Measurements from ENCODE around the gene TMEM248.
"Not testable (repeated sequence)": the region's sequence is repeated elsewhere in the genome, so short reads cannot be mapped to it uniquely, and the experiment has no call there.

Gene TMEM248

DNA sequence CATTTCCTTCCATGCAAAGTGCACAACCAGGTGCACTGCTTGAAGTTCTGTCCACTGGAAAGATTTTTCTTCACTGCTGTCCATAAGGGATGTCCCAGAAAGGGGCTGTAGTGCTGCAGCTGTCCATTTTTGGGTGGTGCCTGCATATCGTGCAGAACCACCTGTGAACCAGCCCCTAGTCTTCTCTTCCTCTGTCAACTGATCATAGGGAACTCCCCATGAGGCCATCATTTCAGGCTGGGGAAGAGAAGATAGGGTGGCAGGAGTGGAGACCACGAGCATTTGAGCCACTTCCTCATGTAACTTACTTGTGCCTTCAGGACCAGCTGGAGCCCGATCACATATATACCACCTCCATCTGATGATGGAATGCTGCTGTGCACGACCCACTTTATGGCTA is 12.4 kb upstream of the TMEM248 start:
- not testable (repeated sequence) for DNase-seq (ENCODE audit: low read depth, low spot score)

DNA sequence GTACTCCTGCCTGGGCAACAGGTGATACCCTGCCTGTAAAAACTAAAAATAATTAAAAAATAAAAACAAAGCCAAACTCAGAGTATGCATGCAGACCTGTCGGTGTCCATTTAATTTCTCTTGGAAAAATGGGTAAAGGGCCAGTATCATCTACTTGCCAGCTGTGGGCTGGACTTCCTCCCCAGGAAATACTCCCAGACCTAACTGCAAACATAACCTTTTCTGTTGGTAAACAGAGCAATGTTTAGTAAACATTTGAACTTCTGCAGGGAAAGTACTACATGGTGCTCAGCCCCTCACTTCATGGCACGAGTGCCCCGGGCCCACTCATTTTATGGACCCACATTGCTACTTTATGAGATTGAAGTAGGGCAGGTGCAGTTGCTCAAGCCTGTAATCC is 10.2 kb upstream of the TMEM248 start:
- no peak for DNase-seq (ENCODE audit: low read depth, low spot score)

DNA sequence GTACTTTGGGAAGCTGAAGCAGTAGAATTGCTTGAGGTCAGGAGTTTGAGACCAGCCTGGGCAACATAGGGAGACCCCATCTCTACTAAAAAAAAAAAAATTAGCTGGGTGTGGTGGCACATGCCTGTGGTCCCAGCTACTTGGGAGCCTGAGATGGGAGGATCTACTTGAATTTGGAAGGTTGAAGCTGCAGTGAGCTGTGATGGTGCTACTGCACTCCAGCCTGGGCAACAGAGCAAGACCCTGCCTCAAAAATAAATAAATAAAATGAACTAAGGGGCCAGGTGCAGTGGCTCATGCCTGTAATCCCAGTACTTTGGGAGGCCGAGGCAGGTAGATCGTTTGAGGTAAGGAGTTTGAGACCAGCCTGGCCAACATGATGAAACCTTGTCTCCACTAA is 9.8 kb upstream of the TMEM248 start:
- not testable (repeated sequence) for DNase-seq (ENCODE audit: low read depth, low spot score)

DNA sequence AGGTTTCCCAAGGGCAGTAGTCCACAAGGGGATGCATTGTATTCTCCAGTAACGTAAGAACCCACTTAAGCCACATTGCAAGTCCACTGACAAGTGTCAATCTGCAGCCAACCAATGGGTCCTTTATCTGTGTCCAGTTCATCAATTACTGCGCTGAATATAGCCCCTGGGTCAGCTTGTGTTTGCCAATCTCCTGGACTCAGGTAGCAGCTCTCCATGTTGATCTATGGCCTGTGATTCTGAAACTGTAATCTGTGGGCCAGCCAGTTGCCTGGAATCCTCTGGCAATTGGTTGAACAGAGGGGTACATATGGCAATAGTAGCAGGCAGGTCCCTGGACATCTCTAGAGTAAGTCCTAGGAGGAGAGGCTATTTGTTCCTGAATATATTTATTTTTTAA is 8.8 kb upstream of the TMEM248 start:
- DNase-seq (ENCODE audit: low read depth, low spot score) = no peak

DNA sequence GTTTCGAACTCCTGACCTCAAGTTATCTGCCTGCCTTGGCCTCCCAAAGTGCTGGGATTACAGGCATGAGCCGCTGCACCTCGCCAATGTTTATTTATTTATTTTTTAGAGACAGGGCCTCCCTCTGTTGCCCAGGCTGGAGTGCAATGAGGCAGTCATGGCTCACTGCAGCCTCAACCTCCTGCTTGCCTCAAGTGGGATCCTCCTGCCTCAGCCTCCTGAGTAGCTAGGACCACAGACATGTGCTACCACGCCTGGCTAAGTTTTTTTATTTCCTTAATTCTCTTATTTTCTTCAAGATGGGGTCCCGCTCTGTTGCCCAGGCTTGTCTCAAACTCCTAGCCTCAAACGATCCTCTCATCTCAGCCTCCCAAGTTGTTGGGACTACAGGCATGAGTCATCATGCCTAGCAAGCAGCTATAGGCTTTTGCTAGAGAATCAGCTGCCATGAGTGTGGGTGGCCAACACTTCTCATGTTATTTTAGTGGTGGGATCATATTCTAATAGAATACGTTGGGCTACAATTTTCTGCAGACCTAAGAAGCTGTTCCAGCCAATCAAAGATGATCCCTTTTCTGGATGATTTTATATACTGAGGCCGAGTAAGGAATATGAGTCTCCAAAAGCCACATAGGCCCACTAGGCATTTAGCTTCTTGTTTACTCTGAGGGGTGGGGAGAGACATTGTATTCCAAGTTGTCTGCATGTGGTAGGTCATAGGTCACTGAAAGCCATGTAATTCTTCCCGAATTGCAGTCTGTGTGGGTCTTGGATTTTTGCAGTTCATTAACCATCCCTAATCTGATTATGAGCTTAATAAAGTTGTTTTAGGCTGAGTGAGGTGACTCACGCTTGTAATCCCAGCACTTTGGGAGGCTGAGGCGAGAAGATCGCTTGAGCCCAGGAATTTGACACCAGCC is 7.6 kb upstream of the TMEM248 start:
- DNase-seq (ENCODE audit: low read depth, low spot score) = no peak

DNA sequence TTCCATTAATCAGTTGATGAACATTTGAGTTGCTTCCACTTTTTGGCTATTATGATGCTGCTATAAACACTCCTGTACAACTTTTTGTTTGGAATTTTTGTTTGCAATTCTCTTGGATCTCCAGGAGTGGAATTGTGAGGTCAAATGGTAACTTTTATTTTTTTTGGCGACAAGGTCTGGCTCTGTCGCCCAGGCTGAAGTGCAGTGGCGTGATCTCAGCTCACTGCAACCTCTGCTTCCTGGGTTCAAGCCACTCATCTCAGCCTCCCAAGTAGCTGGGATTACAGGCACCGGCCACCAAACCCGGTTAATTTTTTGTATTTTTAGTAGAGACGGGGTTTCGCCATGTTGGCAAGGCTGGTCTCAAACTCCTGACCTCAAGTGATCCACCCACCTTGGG is 3.1 kb upstream of the TMEM248 start:
- not testable (repeated sequence) for DNase-seq (ENCODE audit: low read depth, low spot score)

DNA sequence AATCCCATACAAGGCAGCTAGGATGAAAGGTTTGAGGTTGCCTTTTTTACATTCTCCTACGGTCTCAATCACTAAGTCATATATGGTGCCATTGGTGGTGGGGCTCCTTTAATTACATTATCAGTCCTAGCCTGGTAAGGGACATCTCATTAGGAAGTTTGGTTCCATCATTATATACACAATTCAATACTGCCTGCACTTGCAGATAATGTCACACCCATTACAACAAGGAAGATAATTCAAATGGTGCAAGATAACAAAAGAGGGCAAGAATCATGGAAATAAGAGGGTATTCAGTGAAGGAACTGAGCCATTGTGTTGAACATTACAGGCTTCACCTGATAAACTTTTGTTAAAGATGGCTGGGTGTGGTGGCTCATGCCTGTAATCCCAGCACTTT is 1.7 kb upstream of the TMEM248 start:
- no peak for DNase-seq (ENCODE audit: low read depth, low spot score)

DNA sequence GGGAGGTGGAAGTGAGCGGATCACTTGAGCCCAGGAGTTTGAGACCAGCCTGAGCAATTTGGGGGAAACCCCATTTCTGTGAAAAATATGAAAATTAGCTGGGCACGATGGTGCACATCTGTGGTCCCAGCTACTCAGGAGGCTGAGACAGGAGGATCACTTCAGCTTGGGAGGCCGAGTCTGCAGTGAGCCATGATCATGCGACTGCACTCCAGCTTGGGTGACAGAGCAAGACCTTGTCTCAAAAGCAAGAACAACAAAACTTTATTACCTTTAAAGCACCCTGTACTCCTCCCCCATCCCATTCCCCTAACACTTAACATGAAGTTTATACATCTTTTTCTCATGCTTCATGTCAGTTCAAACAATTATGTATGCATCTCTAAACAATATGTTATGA is 1.3 kb upstream of the TMEM248 start:
- DNase-seq (ENCODE audit: low read depth, low spot score) = no peak

DNA sequence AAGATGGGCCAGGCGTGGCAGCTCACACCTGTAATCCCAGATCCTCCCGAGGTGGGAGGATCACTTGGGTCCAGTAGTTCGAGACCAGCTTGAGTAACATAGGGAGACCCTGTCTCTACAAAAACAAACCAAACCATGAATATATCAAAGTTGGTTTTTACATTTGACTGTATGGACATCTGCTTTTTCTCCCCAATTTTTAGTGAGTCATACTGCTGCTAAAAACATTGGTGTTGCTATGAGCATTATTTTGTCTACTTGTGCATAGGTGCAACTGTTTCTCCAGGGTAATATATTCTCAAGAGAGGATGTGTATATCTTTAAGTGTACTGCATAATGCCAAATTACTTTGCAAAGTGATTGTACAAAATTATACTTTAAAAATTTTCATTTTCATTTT is 769 bp upstream of the TMEM248 start:
- no peak for DNase-seq (ENCODE audit: low read depth, low spot score)

DNA sequence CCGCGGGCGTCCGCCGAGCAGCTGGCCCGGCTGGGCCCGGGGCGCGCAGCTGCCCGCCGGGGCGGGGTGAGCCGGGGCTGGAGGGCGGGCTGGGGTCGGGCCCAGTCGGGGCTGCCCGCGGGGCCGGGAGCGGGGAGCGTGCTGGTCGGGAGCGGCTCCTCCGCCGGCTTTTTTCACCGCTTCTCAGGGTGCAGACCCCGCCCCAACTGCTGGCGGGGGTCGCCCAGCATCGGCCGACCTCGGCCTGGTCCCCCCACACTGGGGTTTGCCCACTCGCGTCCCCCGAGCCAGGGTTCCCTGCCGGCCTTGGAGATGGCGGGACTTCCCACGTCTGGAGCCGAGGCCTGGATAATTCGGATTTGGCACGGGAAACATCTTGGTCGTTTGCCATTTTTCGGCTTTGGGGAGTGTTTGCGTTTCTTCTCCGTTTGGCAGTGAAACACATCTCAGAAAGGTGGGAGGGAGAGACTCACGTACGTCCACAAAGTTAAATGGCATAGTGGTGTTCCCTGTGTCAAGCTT is 432 bp downstream of the TMEM248 start:
- DNase-seq (ENCODE audit: low read depth, low spot score) = no peak

DNA sequence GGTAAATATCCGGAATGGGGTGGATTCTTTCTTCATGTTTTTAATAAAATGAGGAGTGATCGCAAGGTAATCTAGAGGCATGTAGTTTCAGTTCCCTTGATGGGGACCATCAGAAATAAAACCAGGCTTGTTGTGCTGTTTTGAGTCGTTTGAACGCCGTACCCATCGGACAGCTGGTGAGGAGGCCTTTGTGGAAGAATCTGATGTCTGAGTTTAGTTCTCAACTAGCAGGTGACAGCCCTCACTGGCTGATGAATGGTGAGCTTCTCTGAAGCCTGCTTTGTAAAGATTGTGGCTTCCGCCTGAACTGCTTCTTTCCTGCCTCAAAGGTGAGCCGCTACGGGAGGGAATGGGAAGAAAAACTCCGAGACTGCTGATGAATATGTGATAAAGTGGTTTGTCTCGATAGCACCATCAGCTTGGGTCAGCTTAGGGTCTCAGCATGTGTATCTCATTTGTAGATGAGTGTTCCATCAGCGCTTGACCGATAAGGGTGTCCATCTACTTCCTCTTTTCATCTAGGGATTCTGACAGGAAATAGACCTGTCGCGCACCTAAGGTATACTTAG is 977 bp downstream of the TMEM248 start:
- DNase-seq (ENCODE audit: low read depth, low spot score) = no peak

DNA sequence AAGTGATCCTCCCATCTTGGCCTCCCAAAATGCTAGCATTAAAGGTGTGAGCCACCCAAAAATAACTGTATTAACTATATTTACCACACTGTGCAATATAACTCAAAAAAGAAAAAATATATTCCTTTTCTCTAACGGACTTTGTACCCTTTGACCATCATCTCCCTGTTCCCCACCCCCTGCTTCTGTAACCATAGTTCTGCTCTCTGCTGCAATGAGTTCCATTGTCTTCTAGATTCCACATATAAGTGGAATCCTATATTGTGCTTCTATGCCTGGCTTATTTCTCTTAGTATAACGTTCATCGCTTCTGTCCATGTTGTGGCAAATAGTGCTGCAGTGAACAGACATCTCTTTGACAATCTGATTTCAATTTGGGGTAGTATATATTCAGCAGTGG is 4.2 kb downstream of the TMEM248 start:
- no peak for DNase-seq (ENCODE audit: low read depth, low spot score)

DNA sequence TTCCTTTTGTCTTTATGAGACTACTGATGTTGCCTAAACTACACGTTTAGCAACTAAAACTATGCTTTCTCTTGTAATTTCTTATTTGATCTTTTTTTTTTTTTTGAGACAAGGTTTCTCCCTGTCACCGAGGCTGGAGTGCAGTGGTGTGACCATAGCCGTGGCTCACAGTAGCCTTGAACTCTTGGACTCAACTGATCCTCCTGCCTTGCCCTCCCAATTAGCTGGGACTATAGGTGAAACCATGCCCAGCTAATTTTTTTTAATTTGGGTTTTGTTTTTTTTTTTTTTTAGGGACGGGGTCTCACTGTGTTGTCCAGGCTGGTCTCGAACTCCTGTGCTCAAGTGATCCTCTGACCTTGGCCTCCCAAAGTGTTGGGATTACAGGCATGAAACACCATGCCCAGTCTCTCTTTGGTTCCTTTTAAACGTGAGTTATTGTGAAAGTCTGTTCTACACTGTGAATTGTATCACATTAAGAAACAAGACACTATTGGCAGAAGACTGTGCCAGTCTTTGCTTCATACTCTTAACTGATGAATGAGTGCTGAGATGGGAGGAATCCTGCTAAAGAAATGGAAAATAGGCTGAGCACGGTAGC is 6.4 kb downstream of the TMEM248 start:
- DNase-seq (ENCODE audit: low read depth, low spot score) = no peak

DNA sequence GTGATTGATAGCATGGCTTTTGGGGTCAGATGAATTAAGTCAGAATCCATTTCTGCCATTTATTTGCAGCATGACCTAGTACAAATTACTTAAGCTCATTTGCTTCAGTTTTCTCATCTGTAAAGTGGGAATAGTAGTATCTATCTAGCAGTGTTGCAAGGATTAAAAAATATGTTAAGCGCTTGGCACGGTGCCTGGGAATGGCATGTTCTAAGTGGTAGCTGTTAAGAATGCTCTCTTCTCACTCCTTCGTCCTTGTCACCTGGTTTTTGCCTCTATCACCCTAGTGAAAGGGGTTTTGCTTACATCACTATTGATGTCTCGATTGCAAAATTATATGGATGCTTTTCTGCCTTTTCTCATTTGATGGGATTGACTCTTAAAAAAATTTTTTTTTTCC is 7.4 kb downstream of the TMEM248 start:
- DNase-seq (ENCODE audit: low read depth, low spot score) = no peak

DNA sequence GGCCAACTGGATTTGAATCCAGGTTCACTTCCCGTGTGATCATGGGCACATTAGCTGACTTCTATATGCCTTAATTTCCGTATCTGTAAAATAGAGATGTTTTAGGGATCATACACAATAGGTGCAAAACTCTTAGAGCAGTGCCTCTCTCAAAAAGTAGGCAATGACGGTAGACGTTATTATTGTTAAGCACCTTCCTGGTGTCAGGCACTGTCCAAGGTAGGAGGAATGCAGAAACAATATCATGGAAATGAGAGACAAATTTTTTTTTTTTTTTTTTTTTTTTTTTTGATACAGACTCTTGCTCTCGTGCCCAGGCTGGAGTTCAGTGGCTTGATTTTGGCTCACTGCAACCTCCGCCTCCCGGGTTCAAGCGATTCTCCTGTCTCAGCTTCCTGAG is 8.1 kb downstream of the TMEM248 start:
- DNase-seq (ENCODE audit: low read depth, low spot score) = no peak

DNA sequence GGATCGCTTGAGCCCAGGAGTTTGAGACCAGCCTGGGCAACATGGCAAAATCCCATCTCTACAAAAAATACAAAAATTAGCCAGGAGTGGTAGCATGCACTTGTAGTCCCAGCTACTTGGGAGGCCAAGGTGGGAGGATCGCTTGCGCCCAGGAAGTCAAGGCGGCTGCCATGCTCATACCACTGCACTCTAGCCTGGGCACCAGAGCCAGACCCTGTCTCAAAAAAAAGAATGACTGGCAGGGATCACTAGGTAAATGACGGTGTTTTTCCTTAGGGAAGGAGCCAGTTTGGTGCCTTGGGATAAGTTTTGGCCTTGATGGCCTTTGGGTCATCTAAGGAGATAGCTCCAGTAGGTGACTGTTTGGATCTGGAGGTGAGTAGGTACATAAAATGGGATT is 8.9 kb downstream of the TMEM248 start:
- DNase-seq (ENCODE audit: low read depth, low spot score) = no peak

DNA sequence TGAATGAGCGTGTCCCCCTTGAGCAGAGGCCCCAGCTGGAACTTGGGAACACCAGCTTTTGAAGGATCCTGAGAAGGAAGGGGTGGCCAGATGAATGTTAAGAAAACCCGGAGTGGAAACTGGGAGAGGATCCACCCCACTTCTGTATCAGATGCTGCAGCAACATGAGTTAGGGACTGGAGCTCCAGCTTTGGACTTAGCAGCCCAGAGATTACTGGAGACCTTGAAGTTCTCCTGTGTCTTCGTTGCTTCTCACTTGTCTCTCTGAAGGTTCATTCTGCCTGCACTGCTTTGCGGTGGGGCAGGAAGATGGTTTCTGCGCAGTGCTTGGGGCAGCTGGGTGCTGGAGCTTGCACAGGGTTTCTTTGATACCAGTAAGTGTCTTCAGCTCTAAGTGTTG is 9.3 kb downstream of the TMEM248 start:
- DNase-seq (ENCODE audit: low read depth, low spot score) = peak; percentile 64

DNA sequence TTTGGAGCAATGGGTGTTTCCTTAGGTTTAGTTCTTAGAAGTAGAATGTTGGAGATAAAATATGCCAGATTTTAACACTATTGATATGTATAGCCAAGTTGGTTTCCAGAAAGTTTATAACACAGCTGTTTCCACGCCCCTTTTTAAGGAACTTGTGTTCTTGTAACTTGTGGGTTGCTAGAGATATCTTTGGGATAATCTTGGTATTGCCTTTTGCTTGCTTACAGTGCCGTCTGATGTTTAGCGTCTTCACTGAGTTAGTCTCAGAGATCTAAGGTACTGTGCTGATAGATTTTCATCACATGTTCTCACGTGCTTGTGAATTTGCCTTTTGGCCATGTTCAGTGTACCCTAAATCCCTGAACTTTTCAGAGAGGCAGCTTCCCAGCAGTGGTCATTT is 12.4 kb downstream of the TMEM248 start:
- no peak for DNase-seq (ENCODE audit: low read depth, low spot score)

DNA sequence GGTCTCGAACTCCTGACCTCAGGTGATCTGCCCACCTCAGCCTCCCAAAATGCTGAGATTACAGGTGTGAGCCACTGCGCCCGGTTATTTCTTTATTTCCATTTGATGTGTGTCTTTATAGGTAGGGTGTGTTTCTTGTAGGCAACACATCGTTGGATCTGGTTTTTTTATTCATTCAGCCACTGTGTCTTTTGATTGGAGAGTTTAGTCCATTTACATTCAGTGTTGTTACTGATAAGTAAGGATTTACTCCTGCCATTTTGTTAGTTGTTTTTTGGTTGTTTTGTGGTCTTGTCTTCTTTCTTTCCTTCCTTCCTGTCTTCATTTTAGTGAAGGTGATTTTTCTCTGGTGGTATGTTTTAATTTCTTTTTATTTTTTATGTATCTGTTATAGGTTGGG is 16.9 kb downstream of the TMEM248 start:
- no peak for DNase-seq (ENCODE audit: low read depth, low spot score)

DNA sequence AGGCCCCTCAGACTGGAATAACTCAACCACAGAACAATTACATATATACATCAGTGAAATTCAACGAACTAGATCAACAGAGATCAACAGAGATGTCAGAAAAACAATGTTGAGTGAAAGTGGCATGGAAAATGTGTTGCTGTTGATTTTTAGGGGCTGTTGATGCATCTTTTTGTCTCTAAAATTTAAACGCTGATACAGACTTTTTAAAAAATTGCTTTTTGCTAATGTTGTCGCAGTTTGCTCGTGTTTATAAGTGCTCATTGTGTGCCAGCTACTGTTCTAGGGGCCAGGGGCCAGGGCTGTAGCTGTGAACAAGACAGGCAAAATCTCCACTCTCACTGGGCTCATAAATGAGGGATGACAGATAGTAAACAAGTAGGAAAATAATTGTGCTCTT is 18.3 kb downstream of the TMEM248 start:
- no peak for DNase-seq (ENCODE audit: low read depth, low spot score)

DNA sequence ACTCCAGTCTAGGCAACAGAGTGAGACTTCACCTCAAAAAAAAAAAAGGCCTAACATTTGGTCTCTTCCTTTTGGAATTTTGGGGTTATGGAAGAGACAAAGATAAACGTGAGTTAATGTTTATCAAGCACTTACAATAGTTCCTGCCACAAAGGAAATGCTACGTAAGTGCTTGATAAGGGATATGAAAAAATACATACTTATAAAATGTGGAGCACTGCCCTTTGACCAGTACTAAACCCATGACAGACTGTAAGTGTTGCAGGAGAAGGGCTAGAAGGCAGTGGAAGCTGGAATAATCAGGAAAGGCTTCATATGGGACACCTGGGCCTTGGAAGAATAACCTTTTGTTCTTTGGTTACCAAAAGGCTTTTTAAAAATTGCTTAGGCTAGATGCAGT is 25.5 kb downstream of the TMEM248 start:
- DNase-seq (ENCODE audit: low read depth, low spot score) = no peak

DNA sequence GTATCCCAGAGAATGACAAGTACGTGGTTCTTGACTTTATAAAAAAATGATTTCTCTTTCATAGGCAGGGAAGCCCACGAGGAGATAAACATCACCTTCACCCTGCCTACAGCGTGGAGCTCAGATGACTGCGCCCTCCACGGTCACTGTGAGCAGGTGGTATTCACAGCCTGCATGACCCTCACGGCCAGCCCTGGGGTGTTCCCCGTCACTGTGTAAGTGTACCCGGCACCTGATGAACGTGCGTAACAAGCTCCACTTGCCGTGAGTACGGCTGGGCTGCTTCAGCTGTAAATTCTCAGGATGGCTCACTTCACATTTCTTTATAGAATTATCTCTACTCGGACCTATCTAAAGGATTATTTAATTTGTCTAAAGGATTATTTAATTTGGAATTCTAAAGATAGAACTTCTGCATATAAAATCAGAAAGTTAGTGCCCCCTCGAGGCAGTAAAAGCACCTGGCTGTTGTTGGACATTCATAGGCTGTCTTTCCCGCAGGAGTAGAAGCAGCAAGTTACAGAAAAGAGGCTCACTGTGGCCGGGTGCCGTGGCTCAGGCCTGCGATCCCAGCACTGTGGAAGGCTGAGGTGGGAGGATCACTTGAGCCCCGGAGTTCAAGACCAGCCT is 27.6 kb downstream of the TMEM248 start:
- DNase-seq (ENCODE audit: low read depth, low spot score) = no peak
